G401 (cell line): ENCODE data around the gene MMP14. TPM values are rescaled to one million over a fixed set of nuclear protein-coding genes. Genes with fewer than 3 reads are reported as not detected.
"Not testable (repeated sequence)": the region's sequence is repeated elsewhere in the genome, so short reads cannot be mapped to it uniquely, and the experiment has no call there.

Experiments used
- DNase-seq: peaks from one replicate; pipeline ENCODE4 v3.0.0-alpha.2; 2015; ENCODE audit warnings: low spot score
- in situ Hi-C: cut with HindIII; loops from 2 replicates; pipeline ENCODE4 v1.10.0; 2016; ENCODE audit warnings: low sequenced_read_pairs, mixed read lengths
- total RNA-seq: library from RNA; depleted of rRNA; stranded (reverse); fragments of >200 nt; shearing (Covaris generic); gene quantifications from 2 replicates; pipeline ENCODE4 v1.2.3, GENCODE V29; 2014

The MMP14 gene
- total RNA-seq, 1 experiment from 2014 or later, result 298 TPM

- no peak for DNase-seq
- in situ Hi-C loops, result no loop called here
These were observed 23.6 kb upstream of the MMP14 start for GRCh38 chr14:22812744-22813143.

GRCh38 chr14:22813145-22813544 lies 23.2 kb upstream of the MMP14 start:
- no peak for DNase-seq
- in situ Hi-C loops, result no loop called here

- in situ Hi-C loops, result no loop called here
- DNase-seq, result no peak
These were observed 22.0 kb upstream of the MMP14 start for GRCh38 chr14:22814373-22814772.

GRCh38 chr14:22814941-22815713 lies 21.3 kb upstream of the MMP14 start, which contains the start of gene SLC7A7:
SLC7A7 (minus strand) TSS chr14:22815435; CDS start chr14:22813398, 2,037 bp downstream.
- DNase-seq, result no peak
- in situ Hi-C loops, result no loop called here

GRCh38 chr14:22819151-22819988 lies 17.0 kb upstream of the MMP14 start:
- DNase-seq, result no peak
- in situ Hi-C loops, result no loop called here

GRCh38 chr14:22820731-22821130 lies 15.7 kb upstream of the MMP14 start:
- in situ Hi-C loops, result no loop called here
- no peak for DNase-seq

GRCh38 chr14:22821193-22822015 lies 15.0 kb upstream of the MMP14 start:
- in situ Hi-C loops, result no loop called here
- DNase-seq, result no peak

GRCh38 chr14:22822016-22822570 lies 14.3 kb upstream of the MMP14 start:
- in situ Hi-C loops, result no loop called here
- DNase-seq, result no peak

- DNase-seq, result peak; percentile 67
- in situ Hi-C loops, result no loop called here
These were observed 13.8 kb upstream of the MMP14 start for GRCh38 chr14:22822571-22823098.

GRCh38 chr14:22824711-22825359 lies 11.6 kb upstream of the MMP14 start:
- in situ Hi-C loops, result no loop called here
- DNase-seq, result no peak

- DNase-seq, in situ Hi-C loops: not testable (repeated sequence)
These were observed 7.2 kb upstream of the MMP14 start for GRCh38 chr14:22829076-22829660.

- in situ Hi-C loops, result no loop called here
- DNase-seq, result peak; percentile 94
These were observed 6.5 kb upstream of the MMP14 start, which contains the start of gene MRPL52 for GRCh38 chr14:22829661-22830442. MRPL52 (plus strand) TSS chr14:22829887; CDS start chr14:22829913, 26 bp downstream.

GRCh38 chr14:22830443-22831010 lies 5.9 kb upstream of the MMP14 start:
- no peak for DNase-seq
- in situ Hi-C loops, result no loop called here

GRCh38 chr14:22835505-22835904 lies 880 bp upstream of the MMP14 start:
- in situ Hi-C loops, result no loop called here
- DNase-seq, result no peak

GRCh38 chr14:22837114-22837749 lies 847 bp downstream of the MMP14 start:
- no peak for DNase-seq
- in situ Hi-C loops, result no loop called here

GRCh38 chr14:22837750-22838538 lies 1.6 kb downstream of the MMP14 start:
- in situ Hi-C loops, result no loop called here
- no peak for DNase-seq
